Liver (tissue), 9 donors: ENCODE data around the gene RTL1. TPM values are rescaled to one million over a fixed set of nuclear protein-coding genes. Genes with fewer than 3 reads are reported as not detected.

Experiments
- DNase-seq: peaks from one replicate; pipeline ENCODE4 v3.0.0-alpha.2; 2017; ENCODE audit warnings: low spot score
- H3K27ac ChIP-seq, 2 donors: one replicate each; pipeline ENCODE4 v1.7.0; 2013; ENCODE audit warnings: inconsistent platforms in 2 of 2, low read length in 2 of 2, control low read depth in 1 of 2, low read depth in 1 of 2, mild to moderate bottlenecking in 1 of 2
- H3K27me3 ChIP-seq, 4 donors: one replicate each; pipeline versions ENCODE4 v1.6.1 to v1.7.0; 2013; ENCODE audit warnings: low read length in 3 of 4, inconsistent platforms in 1 of 4, mild to moderate bottlenecking in 1 of 4, moderate library complexity in 1 of 4; ENCODE audit not compliant: control insufficient read depth in 4 of 4, insufficient read depth in 4 of 4
- H3K36me3 ChIP-seq, 4 donors: one replicate each; pipeline versions ENCODE4 v1.6.1 to v1.7.0; 2013; ENCODE audit warnings: low read length in 3 of 4, mild to moderate bottlenecking in 3 of 4, low read depth in 1 of 4, moderate library complexity in 1 of 4; ENCODE audit not compliant: control insufficient read depth in 4 of 4, insufficient read depth in 3 of 4
- H3K4me1 ChIP-seq, 4 donors: one replicate each; pipeline versions ENCODE4 v1.6.1 to v1.7.0; 2013; ENCODE audit warnings: low read length in 3 of 4, mild to moderate bottlenecking in 3 of 4, moderate library complexity in 1 of 4; ENCODE audit not compliant: control insufficient read depth in 4 of 4, insufficient read depth in 4 of 4
- H3K4me3 ChIP-seq, 3 donors: one replicate each; pipeline versions ENCODE4 v1.6.1 to v1.7.0; 2013; ENCODE audit warnings: low read length in 3 of 3, control low read depth in 1 of 3, low read depth in 1 of 3, mild to moderate bottlenecking in 1 of 3
- H3K9ac ChIP-seq, 2 donors: one replicate each; pipeline ENCODE4 v1.7.0; 2013; ENCODE audit warnings: low read length in 2 of 2, mild to moderate bottlenecking in 2 of 2, moderate library complexity in 2 of 2, control low read depth in 1 of 2, low read depth in 1 of 2
- H3K9me3 ChIP-seq, 4 donors: one replicate each; pipeline versions ENCODE4 v1.6.1 to v1.7.0; 2013; ENCODE audit warnings: low read length in 3 of 4; ENCODE audit not compliant: control insufficient read depth in 4 of 4
- EGR1 ChIP-seq, 2 donors: IDR thresholded peaks; 2 replicates each; pipeline ENCODE4 v1.6.1; 2016 to 2018; ENCODE audit warnings: antibody characterized with exemption in 2 of 2, low read depth in 2 of 2
- FOXA1 ChIP-seq: IDR thresholded peaks from 2 replicates; pipeline ENCODE4 v1.6.1; 2016; ENCODE audit warnings: antibody characterized with exemption
- GABPA ChIP-seq, 2 donors: IDR thresholded peaks in 1 of 2; conservative IDR thresholded peaks in 1 of 2; 2 replicates each; pipeline ENCODE4 v1.6.1; 2016; ENCODE audit warnings: antibody characterized with exemption in 2 of 2, mild to moderate bottlenecking in 1 of 2, moderate library complexity in 1 of 2
- HNF4G ChIP-seq: IDR thresholded peaks from 2 replicates; pipeline ENCODE4 v1.6.1; 2016; ENCODE audit warnings: antibody characterized with exemption
- JUND ChIP-seq, 2 donors: IDR thresholded peaks; 2 replicates each; pipeline ENCODE4 v1.6.1; 2016; ENCODE audit warnings: antibody characterized with exemption in 2 of 2
- RAD21 ChIP-seq, 2 donors: IDR thresholded peaks; 2 replicates each; pipeline ENCODE4 v1.6.1; 2016; ENCODE audit warnings: antibody characterized with exemption in 2 of 2, mild to moderate bottlenecking in 2 of 2
- RXRA ChIP-seq, 2 donors: IDR thresholded peaks; 2 replicates each; pipeline ENCODE4 v1.6.1; 2017 to 2018; ENCODE audit warnings: antibody characterized with exemption in 2 of 2, mild to moderate bottlenecking in 1 of 2
- SP1 ChIP-seq: IDR thresholded peaks from 2 replicates; pipeline ENCODE4 v1.6.1; 2018; ENCODE audit warnings: antibody characterized with exemption, mild to moderate bottlenecking
- TAF1 ChIP-seq: conservative IDR thresholded peaks from 2 replicates; pipeline ENCODE4 v1.6.1; 2016; ENCODE audit warnings: antibody characterized with exemption, mild to moderate bottlenecking
- YY1 ChIP-seq: IDR thresholded peaks from 2 replicates; pipeline ENCODE4 v1.6.1; 2016; ENCODE audit warnings: antibody characterized with exemption, mild to moderate bottlenecking
- WGBS: extraction: QIAGEN DNeasy Blood & Tissue Kit; methylation state at CpG from one replicate; pipeline ENCODE4 v1.1.7; 2013; 5-methylcytosine and 5-hydroxymethylcytosine counted together
- polyA plus RNA-seq, 2 donors: library from polyadenylated mRNA; stranded (reverse) in 1 of 2; unstranded in 1 of 2; fragments of 200-250 nt in 1 of 2; fragments of >200 nt in 1 of 2; fragmentation: Nextera tagmentation in 1 of 2; extraction: Ambion mirVana in 1 of 2; gene quantifications; one replicate each; pipeline versions ENCODE4 v1.2.1 to v1.2.3, GENCODE V29; 2013 to 2015
- total RNA-seq, 2 donors: library from RNA; depleted of rRNA; stranded (reverse); fragments of >200 nt; gene quantifications; one replicate each; pipeline ENCODE4 v1.2.3, GENCODE V29; 2014
- TF ChIP-seq, protein P1 (sequence below): IDR thresholded peaks from 2 replicates; pipeline ENCODE4 v1.6.1; 2016; ENCODE audit warnings: antibody characterized with exemption
- TF ChIP-seq, protein P2 (sequence below): fragments of 150-350 bp; IDR thresholded peaks from 2 replicates; pipeline ENCODE4 v1.5.1; 2017; ENCODE audit warnings: improper control_type of control experiment, low read depth, low read length; ENCODE audit not compliant: missing input control
- TF ChIP-seq, protein P3 (sequence below): IDR thresholded peaks from 2 replicates; pipeline ENCODE4 v1.6.1; 2016; ENCODE audit warnings: antibody characterized with exemption, mild to moderate bottlenecking
- donor health status: healthy.
- donor health status: healthy.
- donor health status: healthy.
- donor health status: healthy.
- donor health status: healthy.

Gene RTL1
- total and polyA plus RNA-seq, 4 donors, result 0.04 to 0.05 TPM; not detected in 2

DNA sequence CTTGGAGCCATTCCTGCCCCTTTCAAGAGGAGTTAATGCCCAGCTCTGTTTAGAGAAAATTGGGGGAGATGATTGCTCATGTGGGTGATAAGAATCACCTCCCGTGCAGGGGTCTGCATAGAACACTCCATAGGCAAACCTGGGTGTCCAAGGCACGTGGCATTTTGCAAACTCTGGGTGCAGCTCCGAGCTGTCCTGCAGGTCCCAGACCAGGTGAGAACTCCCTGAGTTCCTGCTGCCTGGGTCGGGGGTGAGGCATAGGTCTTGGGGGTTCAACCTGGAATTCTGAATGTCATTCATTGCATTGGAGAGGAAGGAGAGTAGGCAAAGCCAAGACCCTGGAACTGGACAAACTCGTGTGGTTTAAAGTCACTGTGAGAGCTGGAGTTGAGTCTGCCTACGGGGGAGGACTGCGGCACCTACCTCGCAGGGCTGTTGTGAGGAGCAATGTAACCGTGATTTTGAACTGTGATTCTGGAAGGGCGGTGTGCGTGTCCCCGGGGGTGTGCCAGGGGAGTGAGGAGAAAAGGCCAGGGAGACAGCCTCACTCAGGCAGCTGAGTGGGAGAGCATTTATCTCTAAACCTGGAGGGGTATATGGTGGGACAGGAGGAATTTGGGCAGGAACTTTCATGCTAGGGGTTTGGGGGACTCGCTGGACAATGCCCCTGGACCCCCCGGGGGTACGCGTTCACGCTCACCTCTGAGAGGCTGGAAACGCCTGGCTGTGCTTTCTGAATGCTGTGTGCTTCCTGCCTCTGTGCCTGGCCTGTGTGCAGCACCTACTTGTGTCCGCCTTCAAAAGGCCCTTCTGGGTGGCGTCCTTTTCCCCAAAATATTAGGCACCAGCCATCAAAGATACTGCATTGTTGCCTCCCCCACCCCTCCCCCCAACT lies 47.2 kb downstream of the RTL1 start:
- Histone ChIP-seq H3K9ac (no peak overlapping the region), H3K27ac (no peak overlapping the region), H3K4me1 (no peaks in the 10 kb centered on the region), H3K36me3 (no peaks in the 10 kb centered on the region), H3K9me3 (no peaks in the 10 kb centered on the region), H3K4me3 (no peak overlapping the region), H3K27me3 (no peaks in the 10 kb centered on the region)
- WGBS, result 84% methylated on average over 20 of the region's 20 CpGs
- TF ChIP-seq YY1 (no peak), JUND (IDR thresholded peaks at IDR 0.05) (no peak), RXRA (IDR thresholded peaks at IDR 0.05) (no peak), EGR1 (IDR thresholded peaks at IDR 0.05; ENCODE audit: low read depth in 2 of 2) (no peak), TAF1 (no peak)
- TF ChIP-seq, protein P1, sequence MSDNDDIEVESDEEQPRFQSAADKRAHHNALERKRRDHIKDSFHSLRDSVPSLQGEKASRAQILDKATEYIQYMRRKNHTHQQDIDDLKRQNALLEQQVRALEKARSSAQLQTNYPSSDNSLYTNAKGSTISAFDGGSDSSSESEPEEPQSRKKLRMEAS, result no peak
- TF ChIP-seq, protein P2, sequence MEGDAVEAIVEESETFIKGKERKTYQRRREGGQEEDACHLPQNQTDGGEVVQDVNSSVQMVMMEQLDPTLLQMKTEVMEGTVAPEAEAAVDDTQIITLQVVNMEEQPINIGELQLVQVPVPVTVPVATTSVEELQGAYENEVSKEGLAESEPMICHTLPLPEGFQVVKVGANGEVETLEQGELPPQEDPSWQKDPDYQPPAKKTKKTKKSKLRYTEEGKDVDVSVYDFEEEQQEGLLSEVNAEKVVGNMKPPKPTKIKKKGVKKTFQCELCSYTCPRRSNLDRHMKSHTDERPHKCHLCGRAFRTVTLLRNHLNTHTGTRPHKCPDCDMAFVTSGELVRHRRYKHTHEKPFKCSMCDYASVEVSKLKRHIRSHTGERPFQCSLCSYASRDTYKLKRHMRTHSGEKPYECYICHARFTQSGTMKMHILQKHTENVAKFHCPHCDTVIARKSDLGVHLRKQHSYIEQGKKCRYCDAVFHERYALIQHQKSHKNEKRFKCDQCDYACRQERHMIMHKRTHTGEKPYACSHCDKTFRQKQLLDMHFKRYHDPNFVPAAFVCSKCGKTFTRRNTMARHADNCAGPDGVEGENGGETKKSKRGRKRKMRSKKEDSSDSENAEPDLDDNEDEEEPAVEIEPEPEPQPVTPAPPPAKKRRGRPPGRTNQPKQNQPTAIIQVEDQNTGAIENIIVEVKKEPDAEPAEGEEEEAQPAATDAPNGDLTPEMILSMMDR, result no peak
- TF ChIP-seq, protein P3, sequence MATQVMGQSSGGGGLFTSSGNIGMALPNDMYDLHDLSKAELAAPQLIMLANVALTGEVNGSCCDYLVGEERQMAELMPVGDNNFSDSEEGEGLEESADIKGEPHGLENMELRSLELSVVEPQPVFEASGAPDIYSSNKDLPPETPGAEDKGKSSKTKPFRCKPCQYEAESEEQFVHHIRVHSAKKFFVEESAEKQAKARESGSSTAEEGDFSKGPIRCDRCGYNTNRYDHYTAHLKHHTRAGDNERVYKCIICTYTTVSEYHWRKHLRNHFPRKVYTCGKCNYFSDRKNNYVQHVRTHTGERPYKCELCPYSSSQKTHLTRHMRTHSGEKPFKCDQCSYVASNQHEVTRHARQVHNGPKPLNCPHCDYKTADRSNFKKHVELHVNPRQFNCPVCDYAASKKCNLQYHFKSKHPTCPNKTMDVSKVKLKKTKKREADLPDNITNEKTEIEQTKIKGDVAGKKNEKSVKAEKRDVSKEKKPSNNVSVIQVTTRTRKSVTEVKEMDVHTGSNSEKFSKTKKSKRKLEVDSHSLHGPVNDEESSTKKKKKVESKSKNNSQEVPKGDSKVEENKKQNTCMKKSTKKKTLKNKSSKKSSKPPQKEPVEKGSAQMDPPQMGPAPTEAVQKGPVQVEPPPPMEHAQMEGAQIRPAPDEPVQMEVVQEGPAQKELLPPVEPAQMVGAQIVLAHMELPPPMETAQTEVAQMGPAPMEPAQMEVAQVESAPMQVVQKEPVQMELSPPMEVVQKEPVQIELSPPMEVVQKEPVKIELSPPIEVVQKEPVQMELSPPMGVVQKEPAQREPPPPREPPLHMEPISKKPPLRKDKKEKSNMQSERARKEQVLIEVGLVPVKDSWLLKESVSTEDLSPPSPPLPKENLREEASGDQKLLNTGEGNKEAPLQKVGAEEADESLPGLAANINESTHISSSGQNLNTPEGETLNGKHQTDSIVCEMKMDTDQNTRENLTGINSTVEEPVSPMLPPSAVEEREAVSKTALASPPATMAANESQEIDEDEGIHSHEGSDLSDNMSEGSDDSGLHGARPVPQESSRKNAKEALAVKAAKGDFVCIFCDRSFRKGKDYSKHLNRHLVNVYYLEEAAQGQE, result no peak
- no peak for DNase-seq

DNA sequence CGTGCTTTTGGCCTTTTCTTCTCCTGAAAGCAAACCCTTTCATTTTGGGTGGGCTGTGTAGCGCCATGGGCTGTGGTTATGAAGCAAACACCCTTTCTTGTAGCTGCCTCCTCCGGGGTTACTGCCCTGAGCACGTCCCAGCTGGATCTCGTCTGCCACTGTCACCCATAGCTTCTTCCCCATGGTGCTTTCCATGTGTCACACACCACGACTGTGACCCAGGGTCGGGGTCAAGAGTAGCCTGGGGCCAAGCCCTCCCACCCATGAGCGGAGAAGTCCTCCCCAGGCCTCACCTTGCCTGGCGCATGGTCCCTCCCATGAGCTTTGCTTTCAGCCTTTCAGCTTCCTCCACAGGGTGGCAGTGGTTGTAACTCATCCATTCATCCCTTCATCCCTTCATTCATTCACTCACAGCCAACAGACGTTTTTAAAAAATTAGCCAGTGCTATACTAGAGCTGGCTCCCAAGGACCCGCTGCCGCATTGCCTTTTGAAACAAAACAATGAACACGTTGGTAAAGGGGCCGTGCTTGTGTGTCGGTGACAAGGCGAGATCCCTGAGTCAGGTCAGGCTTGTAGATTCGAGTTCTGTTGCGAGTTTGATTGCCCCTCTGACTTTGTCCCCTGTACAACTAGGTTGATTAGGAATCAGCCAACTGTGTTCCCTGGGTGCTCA lies 48.1 kb downstream of the RTL1 start:
- 76% methylated on average over 18 of the region's 18 CpGs for WGBS
- TF ChIP-seq YY1 (no peak), HNF4G (no peak), RAD21 (IDR thresholded peaks at IDR 0.05) (no peak), FOXA1 (no peak), GABPA (IDR thresholded peaks at IDR 0.05 in 1 of 2, conservative IDR thresholded peaks at IDR 0.05 in 1 of 2) (no peak), SP1 (no peak)
- H3K27me3 ChIP-seq, result no peaks in the 10 kb centered on the region
- no peak overlapping the region for H3K27ac ChIP-seq
- no peak for DNase-seq
- H3K9me3 ChIP-seq, result no peaks in the 10 kb centered on the region
- H3K9ac ChIP-seq, result no peak overlapping the region
- H3K4me3 ChIP-seq, result no peak overlapping the region
- no peaks in the 10 kb centered on the region for H3K36me3 ChIP-seq
- no peaks in the 10 kb centered on the region for H3K4me1 ChIP-seq
